HT-29 (cell line): ENCODE measurements around the gene DAGLA. TPM values are rescaled to one million over a fixed set of nuclear protein-coding genes. Genes with fewer than 3 reads are reported as not detected.

Experiments
- DNase-seq: peaks from one replicate; pipeline ENCODE4 v3.0.0-alpha.2; 2015; ENCODE audit warnings: low spot score
- total RNA-seq: library from RNA; depleted of rRNA; stranded (reverse); fragments of >200 nt; shearing (Covaris generic); gene quantifications from 2 replicates; pipeline ENCODE4 v1.2.3, GENCODE V29; 2014

DAGLA gene
- total RNA-seq, 1 experiment from 2014 or later, result 9.7 TPM

DNA sequence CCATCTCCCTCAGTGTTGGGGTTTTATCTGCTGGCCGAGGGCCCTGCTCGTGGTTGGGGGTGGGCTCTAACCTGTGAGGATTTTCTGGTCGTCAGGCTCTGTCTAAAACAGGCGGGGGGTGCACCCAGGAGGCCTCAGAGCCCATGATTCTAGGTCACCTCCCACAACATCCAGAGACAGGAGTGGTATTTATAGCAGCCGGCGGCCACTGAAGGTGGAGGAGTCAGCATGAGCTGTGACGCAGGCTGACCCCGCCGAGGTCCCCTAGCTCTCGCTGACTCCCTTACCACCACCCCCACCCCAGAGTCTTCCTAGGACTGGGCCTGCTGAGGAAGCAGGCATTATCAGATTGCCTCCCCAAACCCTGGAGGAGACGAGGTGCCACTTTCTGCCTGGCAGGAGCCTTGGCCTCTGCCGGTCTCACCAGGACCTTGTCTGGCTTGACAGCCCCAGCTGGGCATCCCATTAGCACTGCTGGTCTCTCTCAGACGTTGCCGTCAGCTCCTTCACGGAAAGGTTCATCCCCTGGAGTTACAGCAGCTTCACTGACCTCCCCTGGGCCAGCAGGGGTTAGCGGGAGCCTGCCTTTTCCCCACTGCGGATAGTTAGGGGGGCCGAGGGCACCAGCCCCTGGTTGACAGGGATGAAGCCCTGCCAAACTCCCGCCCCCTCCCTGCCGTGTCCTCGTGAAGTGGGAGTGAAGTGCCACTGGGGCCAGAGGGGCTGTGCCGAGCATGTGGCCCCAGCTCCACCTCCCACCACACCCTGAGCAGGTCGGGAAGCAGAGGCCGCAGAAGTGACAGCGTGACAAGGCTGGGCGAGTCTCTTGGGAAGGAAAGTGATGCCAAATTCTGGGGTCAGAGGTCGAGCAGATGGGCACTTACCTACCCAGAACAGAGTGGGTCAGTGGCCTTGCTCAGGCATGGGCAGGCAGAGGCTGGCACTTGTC, 26.5 kb downstream of the DAGLA start:
- no peak for DNase-seq

- DNase-seq, result peak; percentile 35
Observed at GRCh38 chr11:61707574-61707973, 27.4 kb downstream of the DAGLA start.

GRCh38 chr11:61709110-61709509, 28.9 kb downstream of the DAGLA start:
- no peak for DNase-seq

DNA sequence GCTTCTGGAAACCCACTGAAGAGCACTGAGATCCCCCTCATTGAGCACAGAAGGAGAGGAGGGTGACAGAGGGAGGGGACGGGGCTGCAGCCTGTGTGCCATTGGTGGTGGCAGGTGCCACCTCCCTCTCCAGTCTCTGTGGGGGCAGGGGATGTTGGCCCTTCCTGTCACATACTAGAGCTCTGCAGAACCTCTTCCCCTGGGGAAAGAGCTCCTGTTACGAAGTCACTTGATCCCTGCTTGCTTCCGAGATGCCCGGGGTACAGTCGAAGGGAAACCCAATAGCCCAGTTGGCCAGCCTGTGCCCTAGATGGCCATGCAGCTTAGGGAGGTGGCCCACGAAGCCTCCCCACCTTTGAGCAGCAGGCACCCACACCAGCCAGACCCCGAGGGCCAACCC, 29.4 kb downstream of the DAGLA start:
- no peak for DNase-seq

DNA sequence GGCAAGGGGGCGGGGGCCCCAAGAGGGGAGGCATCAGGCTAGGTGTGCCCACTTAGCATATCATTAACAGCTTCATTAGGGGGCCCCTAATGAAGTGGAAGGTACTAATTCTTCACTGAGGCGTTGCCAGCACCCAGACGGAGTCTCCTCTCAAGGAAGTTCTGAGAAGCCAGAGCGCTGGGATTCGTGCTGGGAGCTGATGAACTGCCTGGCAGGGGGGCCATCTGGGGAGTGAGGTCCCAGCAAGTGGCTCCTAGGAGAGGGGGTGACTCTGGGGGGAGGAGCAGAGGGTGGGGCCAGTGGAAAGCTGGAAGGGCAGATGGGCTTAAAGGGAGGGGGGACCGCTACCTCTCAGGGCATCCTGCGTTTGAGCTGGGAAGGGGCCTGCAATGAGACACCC, 29.8 kb downstream of the DAGLA start:
- DNase-seq, result no peak

DNA sequence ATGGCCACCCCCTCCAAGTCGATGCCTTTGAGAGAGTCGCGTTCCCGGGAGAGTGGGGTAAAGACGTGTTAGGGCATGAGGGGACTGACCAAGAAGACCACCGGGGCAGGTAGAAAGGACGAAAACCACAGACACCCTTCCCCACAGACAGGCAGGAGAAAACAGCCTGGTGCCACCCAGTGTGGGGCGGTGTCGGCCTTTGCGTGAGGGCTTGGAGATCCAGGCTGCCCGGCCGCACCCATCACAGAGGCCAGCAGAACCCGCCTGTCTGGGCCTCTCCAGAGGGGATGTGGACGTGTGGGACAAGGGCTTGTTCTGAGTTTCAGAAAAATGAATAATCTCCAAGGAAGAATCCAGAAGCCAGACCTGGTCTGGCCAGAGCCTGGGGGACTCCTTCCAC, 30.8 kb downstream of the DAGLA start:
- DNase-seq, result no peak

DNA sequence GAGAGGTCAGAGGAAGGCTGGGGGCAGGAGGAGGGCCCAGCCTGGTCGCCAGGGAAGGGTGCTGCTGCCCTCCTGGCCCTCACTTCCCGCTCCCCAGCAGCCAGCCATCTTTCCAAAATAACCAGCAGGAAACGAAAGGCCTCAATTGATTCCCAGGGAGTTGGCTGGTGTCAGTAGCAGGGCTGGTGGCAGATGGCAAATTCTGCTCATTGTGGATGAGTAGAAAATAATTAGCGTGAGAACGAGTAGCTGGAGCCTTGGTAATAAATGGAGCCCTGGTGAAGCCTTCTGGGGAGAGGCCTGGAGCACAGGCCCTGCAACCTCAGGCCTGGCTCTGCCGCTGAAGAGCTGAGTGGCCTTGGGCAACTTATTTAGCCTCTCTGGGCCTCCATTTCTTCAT, 31.3 kb downstream of the DAGLA start:
- DNase-seq, result no peak

- no peak for DNase-seq
Observed at GRCh38 chr11:61712314-61712713, 32.1 kb downstream of the DAGLA start.

- DNase-seq, result no peak
Observed at GRCh38 chr11:61712846-61713245, 32.7 kb downstream of the DAGLA start.

GRCh38 chr11:61713464-61713863, 33.3 kb downstream of the DAGLA start:
- DNase-seq, result no peak

DNA sequence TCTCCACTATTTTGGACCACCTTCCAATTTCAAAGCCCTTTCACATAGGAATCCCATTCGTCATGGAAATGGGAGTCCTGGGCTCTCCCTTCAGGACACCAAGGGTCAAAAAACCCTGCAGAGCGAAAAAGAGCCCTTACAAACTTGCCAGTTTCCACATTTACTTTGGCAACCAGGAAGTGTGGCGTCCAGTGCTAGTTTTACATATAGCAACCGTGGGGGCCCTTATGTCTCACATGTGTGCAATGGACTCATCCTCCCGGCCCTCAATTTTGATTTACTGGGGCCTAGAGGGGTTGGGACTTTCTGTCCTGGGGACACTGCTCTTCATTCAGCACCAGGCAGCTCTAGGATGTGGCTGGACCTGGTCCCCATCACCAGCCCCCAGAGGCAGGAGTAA, 33.7 kb downstream of the DAGLA start:
- DNase-seq, result no peak

DNA sequence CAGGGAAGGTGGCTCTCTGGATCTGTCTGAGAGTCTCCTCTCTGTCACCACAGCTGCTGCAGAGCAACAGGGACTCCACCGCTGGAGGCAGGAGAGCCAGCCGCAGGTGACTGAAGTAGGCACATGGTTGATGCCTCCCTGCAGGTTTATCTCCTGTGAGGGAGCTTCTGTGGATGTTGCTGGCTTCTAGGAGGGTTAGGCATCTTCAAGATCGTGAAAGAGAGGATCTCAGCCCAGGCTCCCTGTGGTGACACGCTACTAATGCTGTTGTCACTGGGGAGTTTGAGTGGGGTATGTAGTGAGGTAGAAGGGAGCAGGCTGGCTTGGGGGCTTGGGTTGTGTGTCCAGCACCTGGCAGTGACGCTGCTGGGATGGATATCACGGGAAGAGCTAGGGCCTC, 34.1 kb downstream of the DAGLA start:
- no peak for DNase-seq

GRCh38 chr11:61714916-61715315, 34.7 kb downstream of the DAGLA start:
- DNase-seq, result no peak

- DNase-seq, result no peak
Observed at GRCh38 chr11:61715867-61716266, 35.7 kb downstream of the DAGLA start.

DNA sequence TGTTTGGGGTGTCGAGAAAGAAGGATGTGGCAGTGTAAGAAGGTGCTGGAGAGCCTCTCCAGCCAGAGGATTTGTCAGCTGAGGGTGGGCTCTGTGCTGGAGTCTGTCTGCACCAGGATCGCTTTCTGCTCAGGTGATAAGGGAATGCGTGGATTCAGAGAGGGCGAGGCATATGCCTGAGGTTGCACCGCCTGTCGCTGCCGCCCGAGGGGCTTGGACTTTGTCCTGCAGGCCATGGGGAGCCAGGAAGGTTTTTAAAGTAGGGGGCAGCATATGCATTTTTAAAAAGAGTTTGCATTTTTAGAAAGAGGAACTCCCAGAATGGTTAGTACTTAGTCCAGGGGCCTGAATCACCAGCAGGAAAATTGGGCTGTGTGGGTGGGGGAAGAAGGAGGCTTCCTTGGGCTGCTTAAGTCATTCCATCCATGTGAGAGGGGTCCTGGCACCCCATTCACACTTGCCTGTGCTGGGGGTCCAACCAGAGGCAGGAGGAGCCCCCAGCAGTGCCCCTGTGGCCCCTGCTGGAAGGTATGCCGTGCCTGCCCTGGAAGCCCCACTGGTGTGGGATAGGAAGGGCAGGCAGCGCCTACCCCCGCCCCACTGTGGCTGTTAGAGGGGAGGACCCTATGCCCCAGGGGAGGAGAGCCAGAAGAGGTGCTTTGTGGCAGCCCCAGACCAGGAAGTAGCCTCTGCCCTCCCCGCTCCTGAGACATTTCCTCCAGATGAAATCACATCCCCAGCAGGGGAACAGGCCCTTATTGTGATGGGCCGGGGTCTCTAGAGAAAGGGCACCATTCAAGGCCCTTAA, 36.5 kb downstream of the DAGLA start:
- DNase-seq, result no peak

DNA sequence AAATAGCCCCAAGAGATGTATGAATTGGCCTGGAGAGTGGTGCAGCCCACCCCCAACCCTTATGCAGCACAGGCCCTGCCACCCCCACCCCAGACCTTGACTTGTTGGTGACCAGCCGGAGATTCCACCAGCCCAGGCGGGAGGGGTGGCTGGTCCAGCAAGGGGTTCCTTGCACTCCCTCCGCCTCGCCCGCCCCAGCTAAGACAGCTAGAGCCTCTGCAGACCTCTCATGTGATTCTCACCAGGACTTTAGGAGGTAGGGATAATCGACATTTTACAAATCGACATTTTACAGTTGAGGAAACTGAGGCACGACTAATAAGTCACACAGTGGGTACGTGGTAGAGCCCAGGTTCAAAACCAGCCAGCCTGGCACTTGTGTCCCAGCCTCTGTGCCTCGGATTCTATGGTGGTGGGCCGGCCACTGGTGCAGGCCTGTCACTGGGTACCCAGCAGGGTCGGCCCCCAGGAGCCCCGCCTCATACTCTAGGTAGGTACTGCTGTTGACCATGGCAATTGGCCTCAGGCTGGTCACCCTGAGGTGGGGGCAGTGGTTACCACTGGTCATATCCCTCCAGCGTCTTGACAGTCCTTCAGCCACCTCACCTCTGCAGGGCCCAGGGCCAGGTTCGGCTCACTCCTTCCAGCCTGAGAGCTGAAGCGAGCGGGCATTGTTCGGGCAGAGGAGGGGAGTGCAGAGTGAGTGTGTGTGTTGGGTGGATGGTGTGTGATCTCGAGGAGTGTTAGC, 37.3 kb downstream of the DAGLA start:
- DNase-seq, result no peak

DNA sequence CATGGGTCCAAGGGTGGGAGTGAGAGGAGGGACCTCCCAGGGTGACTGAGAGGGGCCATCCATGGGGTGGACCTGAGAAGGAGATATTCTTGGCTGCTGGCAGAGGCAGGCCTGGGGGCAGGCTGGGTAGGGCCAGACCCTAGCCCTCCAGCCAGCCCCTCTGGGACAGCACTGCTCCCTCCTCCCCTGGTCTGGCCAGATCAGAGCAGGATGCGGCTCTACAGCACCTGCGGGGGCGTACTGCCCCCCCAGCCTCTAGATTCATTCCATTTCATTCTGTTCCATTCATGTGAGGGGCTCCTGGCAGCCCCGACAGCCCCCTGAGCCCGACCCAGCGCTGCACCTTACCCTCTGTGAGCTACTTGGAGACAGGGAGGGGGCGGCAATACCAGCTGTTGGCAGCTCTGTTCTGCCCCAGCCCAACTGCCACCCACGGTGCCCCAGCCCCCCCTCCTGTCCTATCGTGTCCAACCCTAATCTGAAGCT, 37.9 kb downstream of the DAGLA start:
- DNase-seq, result no peak

- no peak for DNase-seq
Observed at GRCh38 chr11:61718621-61719302, 38.6 kb downstream of the DAGLA start.

GRCh38 chr11:61719978-61720377, 39.8 kb downstream of the DAGLA start:
- no peak for DNase-seq

DNA sequence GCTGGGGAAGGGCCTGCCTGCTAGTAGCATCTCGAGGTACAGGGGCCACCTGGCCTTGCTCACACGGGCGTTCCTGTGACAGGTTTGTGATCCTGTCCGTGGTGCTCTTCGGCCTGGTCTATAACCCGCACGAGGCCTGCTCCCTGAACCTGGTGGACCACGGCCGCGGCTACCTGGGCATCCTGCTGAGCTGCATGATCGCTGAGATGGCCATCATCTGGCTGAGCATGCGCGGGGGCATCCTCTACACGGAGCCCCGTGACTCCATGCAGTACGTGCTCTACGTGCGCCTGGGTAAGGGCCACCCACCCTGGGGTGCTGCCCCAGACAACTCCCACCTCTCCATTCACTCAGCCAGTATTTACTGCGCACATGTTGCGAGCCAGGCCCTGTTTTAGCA, 40.4 kb downstream of the DAGLA start:
- no peak for DNase-seq

DNA sequence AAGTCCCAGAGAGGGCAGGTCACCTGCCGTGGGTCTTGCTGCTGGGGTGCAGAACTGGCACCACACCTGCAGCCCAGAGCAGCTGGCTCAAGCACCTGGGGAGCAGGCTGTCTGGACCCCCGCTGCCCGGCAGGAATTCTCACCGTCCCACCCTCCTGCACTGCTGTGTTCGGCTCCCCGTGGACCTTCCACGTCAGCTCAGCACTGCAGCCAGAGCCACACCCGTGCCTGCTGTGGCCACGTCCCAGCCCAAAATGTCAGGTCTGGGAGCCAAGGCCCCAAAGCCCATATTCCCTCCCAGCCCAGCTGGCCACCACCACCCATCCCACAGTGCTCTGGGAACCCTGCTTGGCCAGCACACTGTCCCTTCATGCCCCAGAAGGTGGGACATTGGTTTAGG, 44.2 kb downstream of the DAGLA start:
- DNase-seq, result no peak
